Type B pancreatic cell (in vitro differentiated cells): ENCODE results near the gene HTR3D. TPM values are rescaled to one million over a fixed set of nuclear protein-coding genes. Genes with fewer than 3 reads are reported as not detected.
A peak's percentile ranks its signal among the peaks of the same experiment; 100 is the strongest.

Source experiments
- DNase-seq: peaks from one replicate; pipeline ENCODE4 v3.0.0; 2021; ENCODE audit warnings: mixed read lengths; ENCODE audit not compliant: unreplicated experiment; ENCODE audit errors: extremely low spot score
- H3K27ac Mint-ChIP-seq: 2 replicates; pipeline ENCODE4 v1.8.0; 2021; ENCODE audit warnings: mild to moderate bottlenecking, mixed read lengths
- H3K27me3 Mint-ChIP-seq: 2 replicates; pipeline ENCODE4 v1.8.0; 2021; ENCODE audit warnings: mixed read lengths
- H3K36me3 Mint-ChIP-seq: 2 replicates; pipeline ENCODE4 v1.8.0; 2021; ENCODE audit warnings: mixed read lengths
- H3K4me1 Mint-ChIP-seq: one replicate; pipeline ENCODE4 v1.8.0; 2021; ENCODE audit warnings: mixed read lengths; ENCODE audit not compliant: unreplicated experiment
- H3K4me3 Mint-ChIP-seq: 2 replicates; pipeline ENCODE4 v1.8.0; 2021; ENCODE audit warnings: mild to moderate bottlenecking, mixed read lengths
- H3K9me3 Mint-ChIP-seq: 2 replicates; pipeline ENCODE4 v1.8.0; 2021; ENCODE audit warnings: mixed read lengths
- total RNA-seq: library from RNA; stranded (reverse); gene quantifications from 2 replicates; pipeline ENCODE4 v1.2.1, GENCODE V29; 2021; ENCODE audit warnings: low replicate concordance
- TF ChIP-seq, protein P1 (sequence below): fragments of 200-600 bp; sonication (generic); conservative IDR thresholded peaks from 2 replicates; pipeline ENCODE4 v1.5.0; 2021; ENCODE audit warnings: antibody characterized with exemption, mild to moderate bottlenecking

The HTR3D gene
- total RNA-seq, 1 donor from 2014 or later, result not detected

DNA sequence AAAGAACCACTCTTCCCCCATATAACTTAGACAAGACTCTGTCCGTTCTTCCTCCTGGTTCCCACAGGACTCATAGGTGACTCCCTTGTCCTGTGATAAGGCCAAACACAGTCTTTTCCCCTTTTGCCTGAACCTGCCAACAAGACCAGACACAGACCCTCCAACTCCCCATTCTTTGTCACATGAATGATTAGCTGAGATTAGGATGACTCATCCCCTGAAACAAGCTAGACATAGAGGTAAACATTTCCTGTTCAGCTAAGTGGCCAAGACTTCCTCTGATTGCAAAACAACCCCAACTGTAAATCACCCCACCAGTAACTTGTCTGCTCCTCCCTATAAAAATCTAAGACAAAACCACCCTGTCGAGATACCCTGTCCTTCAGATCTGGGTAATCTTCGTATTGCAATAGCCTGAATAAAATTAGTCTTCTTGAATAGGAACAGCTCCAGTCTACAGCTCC, 53.9 kb downstream of the HTR3D start:
- TF ChIP-seq, protein P1, sequence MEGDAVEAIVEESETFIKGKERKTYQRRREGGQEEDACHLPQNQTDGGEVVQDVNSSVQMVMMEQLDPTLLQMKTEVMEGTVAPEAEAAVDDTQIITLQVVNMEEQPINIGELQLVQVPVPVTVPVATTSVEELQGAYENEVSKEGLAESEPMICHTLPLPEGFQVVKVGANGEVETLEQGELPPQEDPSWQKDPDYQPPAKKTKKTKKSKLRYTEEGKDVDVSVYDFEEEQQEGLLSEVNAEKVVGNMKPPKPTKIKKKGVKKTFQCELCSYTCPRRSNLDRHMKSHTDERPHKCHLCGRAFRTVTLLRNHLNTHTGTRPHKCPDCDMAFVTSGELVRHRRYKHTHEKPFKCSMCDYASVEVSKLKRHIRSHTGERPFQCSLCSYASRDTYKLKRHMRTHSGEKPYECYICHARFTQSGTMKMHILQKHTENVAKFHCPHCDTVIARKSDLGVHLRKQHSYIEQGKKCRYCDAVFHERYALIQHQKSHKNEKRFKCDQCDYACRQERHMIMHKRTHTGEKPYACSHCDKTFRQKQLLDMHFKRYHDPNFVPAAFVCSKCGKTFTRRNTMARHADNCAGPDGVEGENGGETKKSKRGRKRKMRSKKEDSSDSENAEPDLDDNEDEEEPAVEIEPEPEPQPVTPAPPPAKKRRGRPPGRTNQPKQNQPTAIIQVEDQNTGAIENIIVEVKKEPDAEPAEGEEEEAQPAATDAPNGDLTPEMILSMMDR, result no peak
- no peak for DNase-seq
- Mint-ChIP-seq H3K9me3 (peaks cover 5% of the 10 kb centered on the region), H3K4me3 (no peak overlapping the region), H3K27me3 (peaks cover 3% of the 10 kb centered on the region), H3K27ac (peak overlapping the region; percentile 40), H3K36me3 (no peaks in the 10 kb centered on the region), H3K4me1 (peaks cover 3% of the 10 kb centered on the region)

Other genes with a start within 250 kb of the HTR3D start
- 3.2 and 3.3 TPM in 2 replicates for gene MAP6D1, start 206.2 kb upstream of the HTR3D start, total RNA-seq
- 53.1 and 63.0 TPM in 2 replicates for gene PARL, start 146.9 kb upstream of the HTR3D start, total RNA-seq
- 39.3 and 61.2 TPM in 2 replicates for gene ABCC5, start 13.9 kb upstream of the HTR3D start, total RNA-seq
- not detected in 2 replicates for gene HTR3C, start 21.3 kb downstream of the HTR3D start, total RNA-seq
- not detected in 2 replicates for gene HTR3E, start 65.3 kb downstream of the HTR3D start, total RNA-seq
- gene EIF2B5, start 103.6 kb downstream of the HTR3D start, total RNA-seq, result 43.9 and 48.5 TPM in 2 replicates
- 70.8 and 84.8 TPM in 2 replicates for gene DVL3, start 123.6 kb downstream of the HTR3D start, total RNA-seq
- gene AP2M1, start 143.1 kb downstream of the HTR3D start, total RNA-seq, result 249 and 298 TPM in 2 replicates
- gene ABCF3, start 154.5 kb downstream of the HTR3D start, total RNA-seq, result 72.3 and 74.3 TPM in 2 replicates
- gene VWA5B2, start 197.8 kb downstream of the HTR3D start, total RNA-seq, result 23.7 and 38.7 TPM in 2 replicates
- 55.7 and 55.8 TPM in 2 replicates for gene ALG3, start 217.2 kb downstream of the HTR3D start, total RNA-seq
- 6.4 and 10.2 TPM in 2 replicates for gene EEF1AKMT4, start 217.9 kb downstream of the HTR3D start, total RNA-seq
- 1.9 TPM in 2 replicates for gene CAMK2N2, start 229.8 kb downstream of the HTR3D start, total RNA-seq
- gene ECE2, start 244.3 kb downstream of the HTR3D start, total RNA-seq, result not detected in 2 replicates